K562 (cell line): ENCODE data around the gene AQP11. TPM values are rescaled to one million over a fixed set of nuclear protein-coding genes. Genes with fewer than 3 reads are reported as not detected.

Source experiments
- IRF9 ChIP-seq: fragments of 450-650 bp; IDR thresholded peaks from 2 replicates; pipeline ENCODE4 v1.6.1; 2016; ENCODE audit warnings: missing biosample characterization, missing genetic modification characterization
- KLF10 ChIP-seq: fragments of 250-450 bp; sonication (Bioruptor Pico); IDR thresholded peaks from 2 replicates; pipeline ENCODE4 v1.6.1; 2021; ENCODE audit warnings: matching md5 sums
- KLF13 ChIP-seq: fragments of 450-650 bp; IDR thresholded peaks from 2 replicates; pipeline ENCODE4 v1.6.1; 2016; ENCODE audit warnings: missing genetic modification characterization, low read depth, mild to moderate bottlenecking, missing compliant biosample characterization, moderate library complexity, borderline replicate concordance
- MEF2D ChIP-seq: conservative IDR thresholded peaks from 2 replicates; pipeline ENCODE4 v1.6.1; 2016; ENCODE audit warnings: low read depth, missing genetic modification characterization, missing compliant biosample characterization
- POLR2B ChIP-seq: fragments of 450-650 bp; IDR thresholded peaks from 2 replicates; pipeline ENCODE4 v1.6.1; 2018; ENCODE audit warnings: low read depth; ENCODE audit not compliant: partially characterized antibody
- PTRF ChIP-seq: fragments of 450-650 bp; IDR thresholded peaks from 2 replicates; pipeline ENCODE4 v1.6.1; 2016; ENCODE audit warnings: mild to moderate bottlenecking, missing genetic modification characterization, missing compliant biosample characterization
- RBM17 ChIP-seq: fragments of 200-400 bp; formaldehyde crosslinking; IDR thresholded peaks from 2 replicates; pipeline ENCODE4 v1.6.1; 2017; ENCODE audit warnings: low read depth, mild to moderate bottlenecking, low read length, borderline replicate concordance
- SRSF7 ChIP-seq: fragments of 200-400 bp; formaldehyde crosslinking; optimal IDR thresholded peaks from 2 replicates; pipeline ENCODE3; 2017; ENCODE audit warnings: mild to moderate bottlenecking, low read depth, low read length
- TAF1 ChIP-seq: IDR thresholded peaks from 2 replicates; pipeline ENCODE4 v1.6.1; 2011; ENCODE audit warnings: mild to moderate bottlenecking, low read length, moderate library complexity; ENCODE audit not compliant: insufficient read depth, control insufficient read depth, severe bottlenecking; ENCODE audit errors: extremely low read depth
- TOE1 ChIP-seq, 2 experiments: fragments of 450-650 bp in 1 of 2; sonication (generic) in 1 of 2; formaldehyde crosslinking in 1 of 2; IDR thresholded peaks; 2 replicates each; pipeline versions ENCODE4 v1.7.1 to v1.8.0; 2016 to 2022; ENCODE audit warnings: borderline replicate concordance in 2 of 2, mild to moderate bottlenecking in 2 of 2, antibody characterized with exemption in 1 of 2, inconsistent platforms in 1 of 2, low read depth in 1 of 2, missing genetic modification reagents in 1 of 2, moderate library complexity in 1 of 2
- XRCC3 ChIP-seq: fragments of 450-650 bp; IDR thresholded peaks from 2 replicates; pipeline ENCODE4 v1.6.1; 2017; ENCODE audit warnings: mild to moderate bottlenecking, moderate library complexity
- ZBTB26 ChIP-seq: fragments of 450-650 bp; formaldehyde crosslinking; IDR thresholded peaks from 2 replicates; pipeline ENCODE4 v1.4.0; 2022; ENCODE audit warnings: missing genetic modification characterization
- ZC3H4 ChIP-seq: sonication (generic); formaldehyde crosslinking; IDR thresholded peaks from 2 replicates; pipeline ENCODE4 v1.9.0; 2021; ENCODE audit warnings: missing genetic modification reagents, borderline replicate concordance
- ZNF318 ChIP-seq, 2 experiments: fragments of 450-650 bp; IDR thresholded peaks; 2 replicates each; pipeline ENCODE4 v1.6.1; 2016; ENCODE audit warnings: mild to moderate bottlenecking in 2 of 2, borderline replicate concordance in 1 of 2, low read depth in 1 of 2, moderate library complexity in 1 of 2
- ZNF511 ChIP-seq: sonication (generic); formaldehyde crosslinking; IDR thresholded peaks from 2 replicates; pipeline ENCODE4 v1.8.0; 2022; ENCODE audit warnings: mild to moderate bottlenecking, missing genetic modification reagents
- ZNF583 ChIP-seq: fragments of 250-450 bp; sonication (Bioruptor Pico); IDR thresholded peaks from 2 replicates; pipeline ENCODE4 v1.4.0; 2020
- ZNF778 ChIP-seq: fragments of 450-650 bp; formaldehyde crosslinking; IDR thresholded peaks from 2 replicates; pipeline ENCODE4 v1.4.0; 2020; ENCODE audit warnings: mild to moderate bottlenecking, moderate library complexity
- polyA plus RNA-seq, 8 experiments: library from polyadenylated mRNA; depleted of rRNA in 4 of 8; stranded (reverse) in 5 of 8; unstranded in 3 of 8; fragments of >200 nt; fragmentation: Nextera tagmentation in 2 of 8; fragmentation: Illumina TruSeq in 1 of 8; extraction: Ambion mirVana in 2 of 8; extraction: Trizol in 1 of 8; gene quantifications; 2 replicates each; pipeline versions ENCODE4 v1.2.1 to v1.2.3, GENCODE V29; 2011 to 2014; ENCODE audit warnings: inconsistent platforms in 1 of 8, missing spikeins in 1 of 8
- total RNA-seq, 7 experiments: library from RNA; depleted of rRNA in 6 of 7; stranded (reverse); fragments of >200 nt in 6 of 7; fragmentation: Illumina TruSeq in 2 of 7; extraction: Trizol in 2 of 7; gene quantifications; 2 replicates each; pipeline versions ENCODE4 v1.2.1 to v1.2.3, GENCODE V29; 2011 to 2021; ENCODE audit warnings: low replicate concordance in 1 of 7

The AQP11 gene
- total and polyA plus RNA-seq, 9 of the 15 experiments (the other 6 are each of a cell fraction or from before 2014, with no cell fraction given) = 0.09 to 1.0 (median 0.36) TPM

- TF ChIP-seq ZBTB26 (no peak), ZNF778 (CRISPR knock-in tag) (no peak), TOE1 (IDR thresholded peaks at IDR 0.05; ENCODE audit: borderline replicate concordance) (no peak), TOE1 (CRISPR knock-in tag; IDR thresholded peaks at IDR 0.05; ENCODE audit: borderline replicate concordance, low read depth) (no peak), ZNF511 (CRISPR knock-in tag) (no peak), RBM17 (no peak), KLF13 (no peak), ZNF318 (IDR thresholded peaks at IDR 0.05; ENCODE audit: borderline replicate concordance in 1 of 2, low read depth in 1 of 2) (no peak), ZNF583 (CRISPR knock-in tag) (peak; percentile 89), SRSF7 (no peak), POLR2B (no peak), IRF9 (tag) (peak; percentile 89), XRCC3 (no peak), TAF1 (no peak), MEF2D (tag) (peak; percentile 78; the same call in 1 of the 2 replicates), KLF10 (no peak), ZC3H4 (CRISPR knock-in tag) (no peak), PTRF (tag) (peak; percentile 91)
Observed at GRCh38 chr11:77644887-77645286, 55.1 kb downstream of the AQP11 start (continued).
